Osteoblast (primary cell): ENCODE measurements around the gene DIAPH1. TPM values are rescaled to one million over a fixed set of nuclear protein-coding genes. Genes with fewer than 3 reads are reported as not detected.

Source experiments
- DNase-seq: peaks from one replicate; pipeline ENCODE4 v3.0.0; 2011; ENCODE audit warnings: low spot score, mixed read lengths; ENCODE audit not compliant: insufficient read length; ENCODE audit errors: missing footprints
- H2AFZ ChIP-seq: 2 replicates; pipeline ENCODE4 v1.6.0; 2011; ENCODE audit warnings: mild to moderate bottlenecking, low read length
- H3K27ac ChIP-seq: 2 replicates; pipeline ENCODE4 v1.5.1; 2011; ENCODE audit warnings: mild to moderate bottlenecking, low read depth, low read length, moderate library complexity
- H3K27me3 ChIP-seq: 2 replicates; pipeline ENCODE4 v1.6.0; 2012; ENCODE audit warnings: mild to moderate bottlenecking, control low read depth, inconsistent platforms, low read length, moderate library complexity; ENCODE audit not compliant: insufficient read depth
- H3K36me3 ChIP-seq: 2 replicates; pipeline ENCODE4 v1.5.1; 2011; ENCODE audit warnings: mild to moderate bottlenecking, low read length, control low read depth, moderate library complexity; ENCODE audit not compliant: insufficient read depth
- H3K4me1 ChIP-seq: 2 replicates; pipeline ENCODE4 v1.5.1; 2011; ENCODE audit warnings: mild to moderate bottlenecking, low read length, control low read depth, moderate library complexity; ENCODE audit not compliant: insufficient read depth
- H3K4me2 ChIP-seq: 2 replicates; pipeline ENCODE4 v1.6.0; 2011; ENCODE audit warnings: mild to moderate bottlenecking, low read length; ENCODE audit not compliant: insufficient read depth
- H3K4me3 ChIP-seq: fragments of 200-600 bp; sonication (generic); 3 replicates; pipeline ENCODE4 v1.5.1; 2012; ENCODE audit warnings: mild to moderate bottlenecking, low read length, inconsistent platforms; ENCODE audit not compliant: insufficient read depth
- H3K79me2 ChIP-seq: 2 replicates; pipeline ENCODE4 v1.6.0; 2012; ENCODE audit warnings: mild to moderate bottlenecking, low read length, control low read depth, inconsistent platforms; ENCODE audit not compliant: insufficient read depth
- H3K9me3 ChIP-seq: 2 replicates; pipeline ENCODE4 v1.5.1; 2011; ENCODE audit warnings: low read depth, low read length, control low read depth
- H4K20me1 ChIP-seq: 2 replicates; pipeline ENCODE4 v1.6.0; 2012; ENCODE audit warnings: mild to moderate bottlenecking, low read length, control low read depth; ENCODE audit not compliant: insufficient read depth
- CTCF ChIP-seq: IDR thresholded peaks from 2 replicates; pipeline ENCODE4 v1.5.1; 2011; ENCODE audit warnings: mild to moderate bottlenecking, low read depth, low read length, moderate library complexity; ENCODE audit errors: extremely low read depth
- total RNA-seq: library from RNA; depleted of rRNA; stranded (reverse); fragments of >200 nt; gene quantifications from 2 replicates; pipeline ENCODE4 v1.2.3, GENCODE V29; 2012

Gene DIAPH1
- total RNA-seq, 1 donor, result 18.5 TPM

GRCh38 chr5:141510850-141511601 lies 107.8 kb downstream of the DIAPH1 start:
- no peaks in the 10 kb centered on the region for H3K9me3 ChIP-seq
- no peak overlapping the region for H3K4me2 ChIP-seq
- H3K36me3 ChIP-seq, result peaks cover 23% of the 10 kb centered on the region
- H4K20me1 ChIP-seq, result no peaks in the 10 kb centered on the region
- peaks cover 71% of the 10 kb centered on the region for H3K4me1 ChIP-seq
- peaks cover 8% of the 10 kb centered on the region for H3K79me2 ChIP-seq
- TF ChIP-seq CTCF, result no peak
- no peak for DNase-seq
- no peak overlapping the region for H2AFZ ChIP-seq
- H3K27ac ChIP-seq, result peak overlapping the region; percentile 96
- H3K27me3 ChIP-seq, result no peaks in the 10 kb centered on the region
- no peak overlapping the region for H3K4me3 ChIP-seq

DNA sequence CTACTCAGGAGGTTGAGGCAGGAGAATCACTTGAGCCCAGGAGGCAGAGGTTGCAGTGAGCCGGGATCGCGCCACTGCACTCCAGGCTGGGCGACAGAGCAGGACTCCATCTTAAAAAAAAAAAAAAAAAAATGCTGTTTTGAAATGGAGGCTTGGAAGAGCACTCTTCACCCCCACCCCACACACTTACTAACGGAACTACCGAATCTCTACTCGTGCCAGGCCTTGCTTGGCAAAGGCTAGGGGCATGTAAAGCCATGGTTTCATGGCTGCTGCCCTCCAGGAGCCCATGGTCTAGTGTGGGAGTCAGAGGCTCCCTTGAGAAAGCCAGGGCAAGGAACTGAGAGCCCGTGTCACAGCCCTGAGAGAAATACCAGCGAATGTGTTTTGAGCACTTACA lies 108.6 kb downstream of the DIAPH1 start:
- no peak for DNase-seq
- Histone ChIP-seq H3K36me3 (peaks cover 32% of the 10 kb centered on the region), H3K9me3 (no peaks in the 10 kb centered on the region), H3K27me3 (no peaks in the 10 kb centered on the region), H3K79me2 (peaks cover 11% of the 10 kb centered on the region), H4K20me1 (no peaks in the 10 kb centered on the region), H2AFZ (no peak overlapping the region), H3K27ac (peak overlapping the region; percentile 87), H3K4me2 (no peak overlapping the region), H3K4me1 (peaks cover 63% of the 10 kb centered on the region), H3K4me3 (no peak overlapping the region)
- no peak for TF ChIP-seq CTCF

- Histone ChIP-seq H3K27ac (peak overlapping the region; percentile 87), H3K4me3 (peak overlapping the region; percentile 62), H3K4me2 (peak overlapping the region; percentile 85), H3K36me3 (peaks cover 33% of the 10 kb centered on the region), H4K20me1 (no peaks in the 10 kb centered on the region), H2AFZ (no peak overlapping the region), H3K27me3 (no peaks in the 10 kb centered on the region), H3K4me1 (peaks cover 52% of the 10 kb centered on the region), H3K79me2 (peaks cover 15% of the 10 kb centered on the region), H3K9me3 (no peaks in the 10 kb centered on the region)
- no peak for TF ChIP-seq CTCF
- peak; percentile 99 for DNase-seq
Observed at GRCh38 chr5:141508798-141509611, 109.8 kb downstream of the DIAPH1 start.

GRCh38 chr5:141508440-141508797 lies 110.4 kb downstream of the DIAPH1 start:
- peak overlapping the region; percentile 85 for H3K4me2 ChIP-seq
- H3K4me1 ChIP-seq, result peaks cover 46% of the 10 kb centered on the region
- no peak for TF ChIP-seq CTCF

More at GRCh38 chr5:141508440-141508797, 110.4 kb downstream of the DIAPH1 start:
- DNase-seq, result peak; percentile 68
- no peaks in the 10 kb centered on the region for H3K9me3 ChIP-seq
- no peaks in the 10 kb centered on the region for H4K20me1 ChIP-seq
- peaks cover 15% of the 10 kb centered on the region for H3K79me2 ChIP-seq
- no peak overlapping the region for H2AFZ ChIP-seq
- H3K27ac ChIP-seq, result peak overlapping the region; percentile 87
- no peaks in the 10 kb centered on the region for H3K27me3 ChIP-seq
- peak overlapping the region; percentile 62 for H3K4me3 ChIP-seq
- peaks cover 36% of the 10 kb centered on the region for H3K36me3 ChIP-seq
